Left ventricle myocardium inferior (tissue), 1 donor: ENCODE measurements around the gene PSENEN. TPM values are rescaled to one million over a fixed set of nuclear protein-coding genes. Genes with fewer than 3 reads are reported as not detected.

Source experiments
- DNase-seq: peaks from one replicate; pipeline ENCODE4 v3.0.0-alpha.2; 2020
- H3K27ac ChIP-seq: fragments of 200-600 bp; replicated peaks from 2 replicates; pipeline ENCODE4 v1.8.0; 2021
- H3K27me3 ChIP-seq: fragments of 200-600 bp; 2 replicates; pipeline ENCODE4 v1.8.0; 2021; ENCODE audit warnings: low read depth
- H3K36me3 ChIP-seq: fragments of 200-600 bp; 2 replicates; pipeline ENCODE4 v1.8.0; 2021
- H3K4me1 ChIP-seq: fragments of 200-600 bp; 2 replicates; pipeline ENCODE4 v1.8.0; 2021
- H3K4me3 ChIP-seq: fragments of 200-600 bp; 2 replicates; pipeline ENCODE4 v1.8.0; 2021; ENCODE audit warnings: mild to moderate bottlenecking, moderate library complexity
- H3K9me3 ChIP-seq: fragments of 200-600 bp; replicated peaks from 2 replicates; pipeline ENCODE4 v1.8.0; 2021
- intact Hi-C: fragments of 100-400 bp; cut with micrococcal nuclease; formaldehyde crosslinking; loops from one replicate; pipeline ENCODE4 v1.11.0; 2022
- total RNA-seq: library from RNA; stranded (reverse); fragmentation: NEBNext Ultra II Directional; extraction: Animal tissue kit (Norgen Biotek cat#: 25700); gene quantifications from one replicate; pipeline ENCODE4 v1.2.1, GENCODE V29; 2021
- TF ChIP-seq, protein P1 (sequence below): fragments of 200-600 bp; IDR thresholded peaks from 2 replicates; pipeline ENCODE4 v1.8.0; 2021; ENCODE audit warnings: antibody characterized with exemption, mild to moderate bottlenecking, borderline replicate concordance
- donor health status: DM: no; HTN: yes; CAD: no; lungs with severe emphysema.

The PSENEN gene
- total RNA-seq, 1 donor from 2014 or later = 43.1 TPM

DNA sequence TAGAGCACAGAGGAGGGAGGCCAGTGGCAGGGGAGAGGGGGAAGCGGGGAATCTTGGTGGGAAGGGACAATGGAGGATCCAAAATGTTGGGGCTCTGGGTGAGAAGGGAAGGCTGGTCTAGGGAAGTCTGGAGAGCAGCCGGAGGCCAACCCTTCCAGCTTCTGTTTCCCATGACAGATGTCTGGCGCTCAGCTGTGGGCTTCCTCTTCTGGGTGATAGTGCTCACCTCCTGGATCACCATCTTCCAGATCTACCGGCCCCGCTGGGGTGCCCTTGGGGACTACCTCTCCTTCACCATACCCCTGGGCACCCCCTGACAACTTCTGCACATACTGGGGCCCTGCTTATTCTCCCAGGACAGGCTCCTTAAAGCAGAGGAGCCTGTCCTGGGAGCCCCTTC is 1.1 kb downstream of the PSENEN start:
- Histone ChIP-seq H3K27me3 (no peaks in the 10 kb centered on the region), H3K4me1 (peaks cover 61% of the 10 kb centered on the region), H3K4me3 (peak overlapping the region; percentile 87), H3K27ac (peak overlapping the region; percentile 100), H3K9me3 (no peaks in the 10 kb centered on the region), H3K36me3 (peaks cover 12% of the 10 kb centered on the region)
- no peak for DNase-seq
- TF ChIP-seq, protein P1, sequence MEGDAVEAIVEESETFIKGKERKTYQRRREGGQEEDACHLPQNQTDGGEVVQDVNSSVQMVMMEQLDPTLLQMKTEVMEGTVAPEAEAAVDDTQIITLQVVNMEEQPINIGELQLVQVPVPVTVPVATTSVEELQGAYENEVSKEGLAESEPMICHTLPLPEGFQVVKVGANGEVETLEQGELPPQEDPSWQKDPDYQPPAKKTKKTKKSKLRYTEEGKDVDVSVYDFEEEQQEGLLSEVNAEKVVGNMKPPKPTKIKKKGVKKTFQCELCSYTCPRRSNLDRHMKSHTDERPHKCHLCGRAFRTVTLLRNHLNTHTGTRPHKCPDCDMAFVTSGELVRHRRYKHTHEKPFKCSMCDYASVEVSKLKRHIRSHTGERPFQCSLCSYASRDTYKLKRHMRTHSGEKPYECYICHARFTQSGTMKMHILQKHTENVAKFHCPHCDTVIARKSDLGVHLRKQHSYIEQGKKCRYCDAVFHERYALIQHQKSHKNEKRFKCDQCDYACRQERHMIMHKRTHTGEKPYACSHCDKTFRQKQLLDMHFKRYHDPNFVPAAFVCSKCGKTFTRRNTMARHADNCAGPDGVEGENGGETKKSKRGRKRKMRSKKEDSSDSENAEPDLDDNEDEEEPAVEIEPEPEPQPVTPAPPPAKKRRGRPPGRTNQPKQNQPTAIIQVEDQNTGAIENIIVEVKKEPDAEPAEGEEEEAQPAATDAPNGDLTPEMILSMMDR = no peak
- intact Hi-C loops = no loop called here

DNA sequence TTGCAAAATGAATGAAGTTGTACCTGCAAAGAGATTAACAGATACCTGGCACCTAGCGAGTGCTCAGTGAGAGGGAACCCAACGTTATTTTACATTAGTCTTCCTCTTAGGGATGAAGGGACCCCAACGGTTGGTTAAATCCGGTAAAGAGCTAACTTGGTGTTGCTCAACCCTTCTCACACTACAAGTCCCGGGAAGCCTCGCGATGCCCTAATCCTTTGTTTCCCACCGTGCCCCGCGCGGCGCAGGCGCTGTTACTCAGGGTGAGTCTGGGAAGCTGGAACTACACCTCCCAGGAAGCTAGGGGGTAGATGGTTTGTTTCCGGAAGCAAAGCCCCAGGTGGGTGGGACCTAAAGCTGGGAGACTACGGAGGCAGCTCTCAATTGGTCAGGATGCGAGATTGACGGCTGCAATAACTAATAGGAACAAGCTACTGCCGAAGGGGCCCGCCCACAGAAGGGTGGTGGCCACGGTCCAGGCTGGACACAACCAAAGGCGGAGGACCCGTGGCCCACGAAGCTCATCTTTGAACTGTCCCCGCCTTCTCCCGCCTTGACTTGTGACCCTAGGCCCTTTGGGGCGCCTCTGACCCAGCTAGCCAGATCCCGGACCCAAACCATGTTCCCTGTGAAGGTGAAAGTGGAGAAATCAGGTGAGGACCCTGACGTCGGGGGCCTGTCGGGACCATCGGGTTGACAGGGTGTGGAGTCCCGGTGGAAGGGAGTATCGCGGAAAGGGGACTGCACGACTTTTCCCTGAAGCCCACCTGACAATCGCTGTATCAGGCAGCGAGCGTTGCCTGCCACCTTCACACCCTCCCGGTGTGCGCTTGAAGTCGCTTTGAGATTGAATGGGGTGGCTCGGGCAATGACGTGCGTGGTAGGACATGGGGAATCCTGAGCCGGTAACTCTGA is 2.9 kb downstream of the PSENEN start, which contains the start of gene LIN37:
Gene LIN37, plus strand, starts transcription at position 471 of the 915 bp plus-strand sequence. Its CDS starts 149 bp downstream, at position 620.
- peak; percentile 99 for DNase-seq
- Histone ChIP-seq H3K4me1 (peaks cover 67% of the 10 kb centered on the region), H3K27me3 (no peaks in the 10 kb centered on the region), H3K36me3 (peaks cover 21% of the 10 kb centered on the region), H3K27ac (peak within 1 kb of the TSS; percentile 84), H3K9me3 (no peaks in the 10 kb centered on the region), H3K4me3 (peak within 1 kb of the TSS; percentile 82)
- intact Hi-C loops = no loop called here
- TF ChIP-seq, protein P1 = peak; percentile 50

DNA sequence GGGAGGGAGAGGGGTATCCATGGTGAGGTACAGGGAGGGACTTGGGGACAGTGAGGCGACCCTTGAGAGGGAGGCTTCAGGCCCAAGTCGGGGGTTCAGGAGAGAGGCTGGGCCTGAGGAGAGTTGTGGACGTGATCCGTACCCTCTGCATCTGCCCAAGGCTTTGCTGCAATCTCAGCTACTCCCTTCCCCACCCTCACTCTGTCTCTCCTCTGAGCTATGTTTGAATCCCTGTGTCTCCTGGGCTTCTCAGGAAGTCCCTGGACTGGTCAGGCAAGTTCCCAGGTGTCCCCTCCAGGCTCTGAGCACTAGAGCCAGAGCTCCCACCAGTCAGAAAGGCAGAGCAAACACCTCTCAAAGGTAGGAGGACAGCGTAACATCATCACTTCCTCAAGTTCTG is 4.7 kb downstream of the PSENEN start:
- TF ChIP-seq, protein P1 = no peak
- no peak for DNase-seq
- peaks cover 19% of the 10 kb centered on the region for H3K36me3 ChIP-seq
- no peaks in the 10 kb centered on the region for H3K9me3 ChIP-seq
- intact Hi-C loops = no loop called here
- no peak overlapping the region for H3K4me3 ChIP-seq
- H3K27ac ChIP-seq = no peak overlapping the region
- H3K4me1 ChIP-seq = peaks cover 60% of the 10 kb centered on the region
- H3K27me3 ChIP-seq = no peaks in the 10 kb centered on the region

DNA sequence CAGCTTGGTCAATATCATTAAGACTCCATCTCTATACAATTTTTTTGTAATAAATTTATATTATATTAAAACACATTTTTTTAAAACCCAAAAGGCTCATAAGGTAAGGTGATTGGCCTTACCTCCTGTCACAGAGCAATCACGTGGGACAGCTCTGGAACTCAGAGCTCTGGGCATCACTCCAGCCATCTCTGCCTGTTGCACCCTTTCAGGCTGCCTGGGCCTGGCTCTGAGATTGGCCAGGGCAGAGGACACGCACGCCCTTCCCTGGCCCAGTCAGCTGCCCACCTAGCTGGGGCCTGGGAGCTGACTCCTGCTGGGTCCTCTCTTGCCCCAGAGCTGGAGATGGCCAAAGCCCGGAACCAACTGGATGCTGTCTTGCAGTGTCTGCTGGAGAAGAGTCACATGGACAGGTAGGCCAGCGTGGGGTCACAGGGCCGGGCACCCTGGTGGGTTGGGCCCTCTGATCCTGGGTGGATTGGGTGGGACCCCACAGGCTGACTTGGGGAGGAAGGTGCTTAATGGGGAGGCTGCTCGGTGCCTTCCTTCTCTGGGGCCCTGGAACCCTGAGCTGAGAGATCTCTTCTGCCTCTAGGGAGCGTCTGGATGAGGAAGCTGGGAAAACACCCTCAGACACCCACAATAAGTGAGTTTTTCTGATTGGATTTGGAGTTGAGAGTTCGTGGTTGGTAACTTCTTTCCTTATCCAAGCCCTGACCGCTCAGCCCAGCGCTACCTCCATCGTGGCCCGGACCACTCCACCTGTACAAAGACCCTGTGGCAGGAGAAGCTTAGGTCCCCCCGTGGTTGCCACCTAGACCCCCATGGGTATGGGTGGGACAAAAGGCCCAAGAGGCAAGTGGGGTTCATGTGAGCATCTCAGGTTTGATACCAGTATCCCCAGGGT is 6.6 kb downstream of the PSENEN start:
- H3K27me3 ChIP-seq = no peaks in the 10 kb centered on the region
- intact Hi-C loops = no loop called here
- TF ChIP-seq, protein P1 = no peak
- H3K9me3 ChIP-seq = no peaks in the 10 kb centered on the region
- H3K27ac ChIP-seq = peak overlapping the region; percentile 61
- DNase-seq = no peak
- H3K4me3 ChIP-seq = no peak overlapping the region
- peaks cover 63% of the 10 kb centered on the region for H3K4me1 ChIP-seq
- H3K36me3 ChIP-seq = peaks cover 19% of the 10 kb centered on the region

DNA sequence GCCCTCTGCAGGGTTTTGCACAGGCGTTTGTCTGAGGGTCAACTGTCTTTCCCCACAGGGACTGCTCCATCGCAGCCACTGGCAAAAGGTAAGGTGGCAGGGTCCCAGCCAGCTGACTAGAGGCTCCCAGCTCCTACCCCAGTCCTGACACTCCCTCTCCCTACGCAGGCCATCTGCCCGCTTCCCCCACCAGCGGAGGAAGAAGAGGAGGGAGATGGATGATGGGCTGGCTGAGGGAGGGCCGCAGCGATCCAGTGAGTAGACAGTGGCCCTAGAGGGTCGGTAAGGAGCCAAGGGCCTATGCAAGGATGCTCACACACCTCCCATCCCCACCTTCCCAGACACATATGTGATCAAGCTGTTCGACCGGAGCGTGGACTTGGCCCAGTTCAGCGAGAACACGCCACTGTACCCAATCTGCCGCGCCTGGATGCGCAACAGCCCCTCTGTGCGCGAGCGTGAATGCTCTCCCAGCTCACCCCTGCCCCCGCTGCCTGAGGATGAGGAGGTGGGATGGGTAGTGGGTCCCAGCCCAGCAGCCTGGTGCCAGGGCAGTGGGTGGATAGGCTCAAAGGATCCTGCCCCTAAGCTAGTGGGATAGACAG is 7.4 kb downstream of the PSENEN start:
- Histone ChIP-seq H3K4me3 (no peak overlapping the region), H3K27me3 (no peaks in the 10 kb centered on the region), H3K4me1 (peaks cover 63% of the 10 kb centered on the region), H3K9me3 (no peaks in the 10 kb centered on the region), H3K27ac (no peak overlapping the region), H3K36me3 (peaks cover 19% of the 10 kb centered on the region)
- TF ChIP-seq, protein P1 = no peak
- intact Hi-C loops = no loop called here
- DNase-seq = no peak
